T-cell (primary cell): ENCODE data around the gene FKBP5. TPM values are rescaled to one million over a fixed set of nuclear protein-coding genes. Genes with fewer than 3 reads are reported as not detected.
"Not testable (repeated sequence)": the region's sequence is repeated elsewhere in the genome, so short reads cannot be mapped to it uniquely, and the experiment has no call there.

ENCODE experiments used
- ATAC-seq, 4 experiments: fragments of 200-7000 bp in 3 of 4; fragments of 150-1000 bp in 1 of 4; cut with Tn5 transposase; replicated peaks in 1 of 4; 1 replicate in 3 of 4; 2 replicates in 1 of 4; pipeline ENCODE4 v1.10.0; 2021; ENCODE audit warnings: moderate library complexity in 3 of 4, mild to moderate bottlenecking in 2 of 4, moderate number of reproducible peaks in 1 of 4
- CTCF ChIA-PET, 2 donors: fragments of 300-600 bp; sonication (Branson Sonifier 250); formaldehyde crosslinking; loops; one replicate each; lab custom pipeline; 2022; ENCODE audit warnings: antibody characterized with exemption in 2 of 2; lab: Charles Lee
- POLR2A ChIA-PET, 2 donors: fragments of 300-600 bp; sonication (Branson Sonifier 250); formaldehyde crosslinking; loops; one replicate each; lab custom pipeline; 2022; ENCODE audit warnings: antibody characterized with exemption in 2 of 2; lab: Charles Lee
- DNase-seq, 35 experiments: peaks; one replicate each; pipeline versions ENCODE4 v3.0.0 to v3.0.0-alpha.2; 2013 to 2023
- H3K27ac ChIP-seq: one replicate; pipeline ENCODE4 v1.5.1; 2013; ENCODE audit warnings: low read length
- H3K27me3 ChIP-seq, 2 experiments: replicated peaks in 1 of 2; 1 replicate in 1 of 2; 2 replicates in 1 of 2; pipeline versions ENCODE4 v1.6.1 to v1.7.0; 2013; ENCODE audit warnings: low read length in 1 of 2, mixed read lengths in 1 of 2; ENCODE audit not compliant: control insufficient read depth in 2 of 2, insufficient read depth in 2 of 2; ENCODE audit errors: extremely low read depth in 1 of 2
- H3K36me3 ChIP-seq, 2 donors: 1 replicate in 1 of 2; 2 replicates in 1 of 2; pipeline versions ENCODE4 v1.6.1 to v1.7.0; 2013; ENCODE audit warnings: low read length in 1 of 2; ENCODE audit not compliant: control insufficient read depth in 2 of 2, insufficient read depth in 1 of 2; ENCODE audit errors: extremely low read depth in 1 of 2
- H3K4me1 ChIP-seq, 2 experiments: 1 replicate in 1 of 2; 2 replicates in 1 of 2; pipeline versions ENCODE4 v1.6.1 to v1.7.0; 2013; ENCODE audit warnings: low read length in 2 of 2, mixed read lengths in 1 of 2; ENCODE audit not compliant: insufficient read depth in 2 of 2, control insufficient read depth in 1 of 2; ENCODE audit errors: extremely low read depth in 1 of 2
- H3K4me3 ChIP-seq, 2 donors: 1 replicate in 1 of 2; 2 replicates in 1 of 2; pipeline versions ENCODE4 v1.5.1 to v1.7.0; 2013; ENCODE audit warnings: mild to moderate bottlenecking in 2 of 2, low read length in 1 of 2, moderate library complexity in 1 of 2; ENCODE audit not compliant: control insufficient read depth in 1 of 2; ENCODE audit errors: extremely low read depth in 1 of 2
- H3K9me3 ChIP-seq: 2 replicates; pipeline ENCODE4 v1.7.0; 2013
- H3K27ac Mint-ChIP-seq, 2 donors: one replicate each; pipeline ENCODE4 v1.8.0; 2020 to 2021; ENCODE audit warnings: mild to moderate bottlenecking in 2 of 2, mixed read lengths in 2 of 2
- H3K27me3 Mint-ChIP-seq, 2 donors: one replicate each; pipeline ENCODE4 v1.8.0; 2021 to 2022; ENCODE audit warnings: mixed read lengths in 2 of 2
- H3K36me3 Mint-ChIP-seq: one replicate; pipeline ENCODE4 v1.8.0; 2021; ENCODE audit warnings: mixed read lengths
- H3K4me1 Mint-ChIP-seq, 3 donors: one replicate each; pipeline ENCODE4 v1.8.0; 2020 to 2022; ENCODE audit warnings: mixed read lengths in 3 of 3, mild to moderate bottlenecking in 1 of 3
- H3K4me3 Mint-ChIP-seq, 3 donors: one replicate each; pipeline ENCODE4 v1.8.0; 2020 to 2022; ENCODE audit warnings: mild to moderate bottlenecking in 3 of 3, mixed read lengths in 3 of 3, moderate library complexity in 3 of 3
- H3K9me3 Mint-ChIP-seq, 3 donors: one replicate each; pipeline ENCODE4 v1.8.0; 2020 to 2022; ENCODE audit warnings: mixed read lengths in 3 of 3
- WGBS: methylation state at CpG from one replicate; pipeline ENCODE4 v1.1.5; 2013; ENCODE audit warnings: missing lambda C conversion rate; ENCODE audit not compliant: insufficient coverage; 5-methylcytosine and 5-hydroxymethylcytosine counted together
- total RNA-seq, 35 experiments: library from RNA in 6 of 35; stranded (reverse) in 6 of 35; fragments of 120-200 nt in 1 of 35; gene quantifications; one replicate each; pipeline versions ENCODE4 v1.2.1 to v1.2.4 and lab custom pipeline; 2013 to 2026

Gene FKBP5
- total RNA-seq, 5 donors from 2014 or later (not counting 1 experiment from before 2014, with no cell fraction given) = 61.4 to 130 (median 63.9) TPM

DNA sequence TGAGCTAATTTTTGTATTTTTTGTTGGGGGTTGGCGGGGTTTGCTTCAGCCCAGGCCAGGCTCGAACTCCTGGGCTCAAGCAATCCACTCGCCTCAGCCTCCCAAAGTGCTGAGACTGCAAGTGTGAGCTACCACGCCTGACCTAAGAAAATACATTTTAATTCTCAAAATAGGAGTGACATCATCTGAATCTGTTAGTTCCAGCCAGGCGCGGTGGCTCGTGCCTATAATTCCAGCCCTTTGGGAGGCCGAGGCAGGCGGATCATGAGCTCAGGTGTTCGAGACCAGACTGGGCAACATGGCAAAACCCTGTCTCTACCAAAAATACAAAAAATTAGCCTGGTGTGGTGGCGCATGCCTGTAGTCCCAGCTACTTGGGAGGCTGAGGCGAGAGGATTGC is 45.6 kb upstream of the FKBP5 start:
- ATAC-seq, H3K36me3 Mint-ChIP-seq, DNase-seq, H3K4me3 ChIP-seq, H3K27ac ChIP-seq, H3K27me3 ChIP-seq, H3K36me3 ChIP-seq, H3K27me3 Mint-ChIP-seq, H3K9me3 ChIP-seq, H3K9me3 Mint-ChIP-seq, H3K4me3 Mint-ChIP-seq, POLR2A ChIA-PET: not testable (repeated sequence)
- H3K4me1 ChIP-seq = peaks cover 30 to 78% of the 10 kb centered on the region in 2 experiments
- Mint-ChIP-seq H3K27ac (peak overlapping the region in 1 of 2 donors; percentile 89), H3K4me1 (peaks cover 66 to 75% (median 70%) of the 10 kb centered on the region in 3 donors)
- CTCF ChIA-PET = interaction anchor here (0.5 to 3.5 kb wide), 8 partner anchors 10 to 150 kb away, joined by 3 to 19 read pairs (median 5); no protein-coding TSS in a partner anchor
- 100% methylated on average over 3 of the region's 12 CpGs for WGBS

DNA sequence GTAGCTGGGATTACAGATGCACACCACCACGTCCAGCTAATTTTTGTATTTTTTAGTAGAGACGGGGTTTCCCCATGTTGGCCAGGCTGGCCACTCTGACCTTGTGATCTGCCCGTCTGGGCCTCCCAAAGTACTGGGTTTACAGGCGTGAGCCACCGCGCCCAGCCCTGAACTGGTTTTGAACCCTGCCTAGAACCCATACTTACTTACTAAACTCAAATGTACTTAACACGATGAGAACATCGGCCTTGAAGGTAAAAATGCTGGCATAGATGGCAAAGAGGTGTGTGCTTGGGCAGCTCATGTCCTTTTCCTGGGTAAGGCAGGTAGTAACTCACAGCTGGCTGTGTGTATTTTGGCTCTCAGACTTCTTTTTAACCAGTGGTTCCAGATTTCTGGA is 44.9 kb upstream of the FKBP5 start:
- Histone ChIP-seq H3K9me3 (no peaks in the 10 kb centered on the region), H3K36me3 (no peaks in the 10 kb centered on the region), H3K27ac (no peak overlapping the region), H3K27me3 (no peaks in the 10 kb centered on the region), H3K4me3 (no peak overlapping the region), H3K4me1 (peaks cover 37 to 85% of the 10 kb centered on the region in 2 experiments)
- no peaks in the 10 kb centered on the region for H3K27me3 Mint-ChIP-seq
- peaks cover 72 to 82% (median 77%) of the 10 kb centered on the region in 3 donors for H3K4me1 Mint-ChIP-seq
- ChIA-PET POLR2A (no interaction called here), CTCF (interaction anchor here (0.7 to 3.5 kb wide), 6 partner anchors 47 to 149 kb away, joined by 3 to 19 read pairs (median 6); no protein-coding TSS in a partner anchor)
- DNase-seq (no peak), ATAC-seq (no peak)
- peak overlapping the region in 1 of 3 donors; percentile 74 for H3K4me3 Mint-ChIP-seq
- H3K27ac Mint-ChIP-seq = peak overlapping the region; percentile 89
- no peaks in the 10 kb centered on the region for H3K9me3 Mint-ChIP-seq
- no peaks in the 10 kb centered on the region for H3K36me3 Mint-ChIP-seq
- no CpG with 5 or more reads among the region's 8 CpGs for WGBS

DNA sequence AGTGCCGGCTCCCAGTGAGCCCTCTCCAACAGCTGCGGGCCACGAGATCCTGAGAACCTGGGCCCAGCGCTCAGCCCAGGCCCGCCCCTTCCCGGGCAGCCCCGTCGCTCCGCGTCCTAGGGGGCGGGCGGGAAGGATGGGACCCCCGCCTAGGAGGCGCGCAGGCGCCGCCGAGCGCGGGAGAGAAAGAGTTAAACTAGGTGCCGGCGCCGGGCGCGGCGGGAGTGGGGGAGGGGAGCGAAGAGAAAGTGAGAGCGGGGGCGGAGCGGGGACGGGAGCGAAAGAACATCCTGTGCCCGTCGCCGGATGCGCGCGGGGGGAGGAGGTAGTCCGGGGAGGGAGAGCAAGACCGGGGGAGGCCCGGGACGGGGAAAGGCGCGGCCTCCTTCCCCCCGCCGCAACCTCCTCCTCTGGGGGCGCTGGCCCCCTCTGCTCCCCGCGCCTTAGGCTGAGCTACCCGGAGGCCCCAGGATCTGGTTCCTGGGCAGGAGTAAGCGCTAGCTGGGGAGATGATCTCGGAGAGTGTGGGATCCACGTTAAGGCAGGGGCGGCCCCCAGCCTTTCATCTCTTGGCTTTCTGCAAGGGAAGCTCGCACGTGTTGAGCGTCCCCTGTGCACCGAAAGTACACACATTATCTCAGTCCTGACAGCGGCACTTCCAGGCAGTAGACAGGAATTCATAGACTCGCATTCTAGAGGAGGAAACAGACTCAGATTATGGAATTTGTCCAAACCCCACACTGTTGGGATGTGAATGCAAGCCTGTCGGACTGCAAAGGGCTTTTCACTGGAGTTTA is 43.2 kb upstream of the FKBP5 start:
- Histone ChIP-seq H3K4me3 (peak overlapping the region; percentile 72 to 93), H3K9me3 (no peaks in the 10 kb centered on the region), H3K27me3 (no peaks in the 10 kb centered on the region), H3K27ac (peak overlapping the region; percentile 96), H3K36me3 (no peaks in the 10 kb centered on the region), H3K4me1 (peaks cover 49 to 92% of the 10 kb centered on the region in 2 experiments)
- no peaks in the 10 kb centered on the region for H3K9me3 Mint-ChIP-seq
- ChIA-PET CTCF (interaction anchor here (0.9 to 3.0 kb wide), 6 partner anchors 42 to 386 kb away, joined by 3 to 16 read pairs (median 5); no protein-coding TSS in a partner anchor), POLR2A (interaction anchor here (0.6 to 0.7 kb wide), 2 partner anchors 45 to 112 kb away, joined by 4 to 7 read pairs; no protein-coding TSS in a partner anchor)
- H3K4me3 Mint-ChIP-seq = peak overlapping the region; percentile 74 to 84 (median 83)
- WGBS = 0% methylated on average over 18 of the region's 61 CpGs
- peak; percentile 62 to 68 (median 65) for ATAC-seq
- no peaks in the 10 kb centered on the region for H3K36me3 Mint-ChIP-seq
- H3K27me3 Mint-ChIP-seq = no peaks in the 10 kb centered on the region
- DNase-seq = peak; percentile 85 to 96 (median 93)
- H3K27ac Mint-ChIP-seq = peak overlapping the region; percentile 89
- peaks cover 76 to 87% (median 80%) of the 10 kb centered on the region in 3 donors for H3K4me1 Mint-ChIP-seq

DNA sequence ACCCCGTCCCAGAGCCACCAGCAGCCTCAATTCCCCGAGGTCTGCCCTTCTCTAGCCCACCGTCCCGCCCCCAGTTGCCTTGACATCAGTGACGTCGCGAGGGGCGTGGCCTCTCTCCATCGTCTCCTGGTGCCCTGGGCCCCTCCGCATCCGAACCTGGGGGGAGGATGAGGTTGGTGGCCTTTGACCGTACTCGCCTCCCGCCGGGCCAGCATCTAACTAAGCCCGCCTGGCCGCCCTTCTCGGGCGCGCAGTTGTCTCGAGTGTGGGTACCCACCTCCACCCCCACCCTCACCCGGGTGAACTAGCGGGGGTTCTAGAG is 42.7 kb upstream of the FKBP5 start:
- no peaks in the 10 kb centered on the region for H3K36me3 Mint-ChIP-seq
- no peaks in the 10 kb centered on the region for H3K9me3 Mint-ChIP-seq
- Histone ChIP-seq H3K4me3 (peak overlapping the region; percentile 72 to 93), H3K27me3 (no peaks in the 10 kb centered on the region), H3K4me1 (peaks cover 53 to 92% of the 10 kb centered on the region in 2 experiments), H3K27ac (peak overlapping the region; percentile 96), H3K36me3 (no peaks in the 10 kb centered on the region), H3K9me3 (no peaks in the 10 kb centered on the region)
- H3K4me3 Mint-ChIP-seq = peak overlapping the region; percentile 74 to 84 (median 83)
- DNase-seq (peak; percentile 80 to 97 (median 92)), ATAC-seq (peak; percentile 45 to 61 (median 50))
- peaks cover 78 to 88% (median 82%) of the 10 kb centered on the region in 3 donors for H3K4me1 Mint-ChIP-seq
- ChIA-PET CTCF (interaction anchor here (1.0 to 1.7 kb wide), 2 partner anchors 42 to 107 kb away, joined by 3 to 7 read pairs; no protein-coding TSS in a partner anchor), POLR2A (no interaction called here)
- no peaks in the 10 kb centered on the region for H3K27me3 Mint-ChIP-seq
- peak overlapping the region; percentile 89 for H3K27ac Mint-ChIP-seq
- WGBS = 0% methylated on average over 6 of the region's 23 CpGs

DNA sequence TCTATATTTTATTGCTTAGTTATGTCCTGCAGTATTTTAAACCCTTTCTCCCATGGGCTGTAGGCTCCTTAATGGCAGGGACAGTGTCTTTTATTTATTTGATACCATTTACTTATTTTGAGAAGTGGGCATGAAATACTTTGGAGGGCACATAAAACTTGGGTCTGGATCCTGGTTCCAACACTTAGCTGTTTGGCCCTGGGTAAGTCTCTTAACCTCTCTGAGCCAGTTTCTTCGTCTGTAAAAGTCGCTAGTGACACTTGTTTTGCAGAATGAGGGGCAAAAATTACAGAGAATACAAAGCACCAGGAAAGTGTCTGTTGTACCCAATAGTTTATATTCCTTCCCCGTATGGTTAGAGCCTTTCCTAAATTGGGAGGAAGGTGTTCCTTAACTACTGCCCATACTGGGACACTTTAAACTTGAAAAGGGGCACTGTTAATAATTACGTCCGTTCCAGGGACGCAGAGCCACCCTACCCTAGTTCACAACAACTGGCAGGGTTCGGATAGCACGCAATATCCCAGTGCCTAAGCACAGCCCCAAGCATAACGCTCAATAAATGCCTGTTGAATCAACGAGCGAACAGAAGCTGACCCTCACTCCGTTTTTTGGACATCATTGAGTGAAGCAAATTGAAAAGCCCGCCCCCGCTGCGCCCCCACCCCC is 42.2 kb upstream of the FKBP5 start:
- peak overlapping the region in 1 of 2 donors; percentile 93 for H3K4me3 ChIP-seq
- 17% methylated on average over 1 of the region's 15 CpGs for WGBS

DNA sequence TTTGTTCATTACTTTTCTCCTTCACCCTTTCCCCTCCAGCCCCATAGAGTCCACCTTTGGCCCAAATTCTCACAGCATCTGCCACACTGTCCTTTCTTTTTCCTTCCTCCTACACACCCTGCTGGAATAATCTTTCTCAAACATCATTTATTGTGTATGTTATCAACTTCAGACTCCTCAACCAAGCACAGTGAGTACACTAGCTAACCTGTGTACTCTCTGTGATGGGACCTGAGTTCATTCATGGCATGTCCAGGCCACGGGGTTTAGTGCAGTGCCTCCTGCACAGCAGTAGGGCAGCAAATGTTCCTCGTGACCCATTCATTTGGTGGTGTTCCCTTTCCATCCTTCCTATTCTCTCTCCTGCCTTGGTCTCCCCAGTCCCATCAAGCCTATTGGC is 41.0 kb upstream of the FKBP5 start:
- peaks cover 59 to 92% of the 10 kb centered on the region in 2 experiments for H3K4me1 ChIP-seq
- WGBS = 25% methylated on average over 1 of the region's 2 CpGs
- Mint-ChIP-seq H3K4me3 (peak overlapping the region; percentile 3 to 74 (median 29)), H3K9me3 (no peaks in the 10 kb centered on the region), H3K36me3 (no peaks in the 10 kb centered on the region), H3K27me3 (no peaks in the 10 kb centered on the region), H3K27ac (peak overlapping the region; percentile 89), H3K4me1 (peaks cover 78 to 88% (median 82%) of the 10 kb centered on the region in 3 donors)
- ChIA-PET CTCF (interaction anchor here in 1 of 2 donors (0.6 kb wide), 1 partner anchor 778 kb away, joined by 3 read pairs; no protein-coding TSS in a partner anchor), POLR2A (no interaction called here)
- no peak for ATAC-seq
- DNase-seq = no peak
- H3K27ac ChIP-seq = peak overlapping the region; percentile 96
- no peaks in the 10 kb centered on the region for H3K9me3 ChIP-seq
- H3K36me3 ChIP-seq = no peaks in the 10 kb centered on the region
- peak overlapping the region in 1 of 2 donors; percentile 15 for H3K4me3 ChIP-seq
- no peaks in the 10 kb centered on the region for H3K27me3 ChIP-seq

More for the DNA sequence above, 42.2 kb upstream of the FKBP5 start:
- DNase-seq (peak in 1 of 35 experiments; percentile 27), ATAC-seq (peak in 2 of 4 experiments; percentile 0 to 1)
- Mint-ChIP-seq H3K4me3 (peak overlapping the region; percentile 74 to 84 (median 83)), H3K4me1 (peaks cover 78 to 88% (median 82%) of the 10 kb centered on the region in 3 donors), H3K27me3 (no peaks in the 10 kb centered on the region), H3K27ac (peak overlapping the region; percentile 89), H3K36me3 (no peaks in the 10 kb centered on the region), H3K9me3 (no peaks in the 10 kb centered on the region)
- peak overlapping the region; percentile 96 for H3K27ac ChIP-seq
- H3K27me3 ChIP-seq = no peaks in the 10 kb centered on the region
- ChIA-PET CTCF (interaction anchor here (0.6 to 1.0 kb wide), 2 partner anchors 41 to 71 kb away, joined by 3 to 11 read pairs; no protein-coding TSS in a partner anchor), POLR2A (interaction anchor here in 1 of 2 donors (0.7 kb wide), 2 partner anchors 28 to 298 kb away, joined by 3 to 4 read pairs; no protein-coding TSS in a partner anchor)
- no peaks in the 10 kb centered on the region for H3K9me3 ChIP-seq
- peaks cover 54 to 92% of the 10 kb centered on the region in 2 experiments for H3K4me1 ChIP-seq
- no peaks in the 10 kb centered on the region for H3K36me3 ChIP-seq
